NK-92 (cell line): ENCODE measurements around the gene DOK6.
"Not testable (repeated sequence)": the region's sequence is repeated elsewhere in the genome, so short reads cannot be mapped to it uniquely, and the experiment has no call there.

Experiments
- DNase-seq: peaks from one replicate; lab custom pipeline; 2025; ENCODE audit not compliant: unreplicated experiment; lab: John Stamatoyannopoulos, UW

The DOK6 gene

DNA sequence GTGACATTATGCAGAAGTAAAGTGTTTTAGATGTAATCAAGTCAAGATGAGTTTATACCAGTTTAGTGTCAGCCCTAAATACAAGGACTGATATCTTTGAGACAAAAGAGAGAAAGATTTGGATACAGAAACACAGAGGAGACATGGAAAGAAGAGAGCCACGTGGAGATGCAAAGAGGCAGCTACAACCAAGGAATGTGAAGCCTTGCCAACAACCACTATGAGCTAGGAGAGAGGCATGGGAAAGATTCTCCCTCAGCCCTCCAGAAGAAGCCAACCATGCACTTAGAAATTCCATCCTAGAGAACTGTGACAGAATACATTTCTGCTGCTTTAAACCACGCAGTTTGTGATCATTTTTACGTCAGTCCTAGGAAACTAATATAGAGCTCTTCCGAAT lies 217.2 kb downstream of the DOK6 start:
- no peak for DNase-seq

DNA sequence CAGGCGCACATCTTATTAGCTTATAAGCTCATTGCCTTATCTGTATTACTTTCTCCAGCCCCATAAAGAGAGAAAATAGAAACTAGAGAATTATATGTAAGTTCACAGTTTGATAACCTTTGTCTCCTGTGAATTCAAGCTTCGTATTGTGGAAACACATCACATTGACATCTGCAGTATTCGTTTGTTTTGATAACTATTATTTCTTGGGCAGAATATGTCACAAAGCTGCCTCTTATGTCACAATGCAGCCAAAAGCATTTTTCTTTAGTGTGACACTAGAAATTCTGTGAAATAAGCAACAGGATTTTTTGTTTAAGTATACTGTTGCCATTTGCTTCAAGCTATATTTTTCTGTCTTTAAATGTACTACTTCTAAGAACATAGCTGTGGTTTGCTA lies 221.5 kb downstream of the DOK6 start:
- no peak for DNase-seq

DNA sequence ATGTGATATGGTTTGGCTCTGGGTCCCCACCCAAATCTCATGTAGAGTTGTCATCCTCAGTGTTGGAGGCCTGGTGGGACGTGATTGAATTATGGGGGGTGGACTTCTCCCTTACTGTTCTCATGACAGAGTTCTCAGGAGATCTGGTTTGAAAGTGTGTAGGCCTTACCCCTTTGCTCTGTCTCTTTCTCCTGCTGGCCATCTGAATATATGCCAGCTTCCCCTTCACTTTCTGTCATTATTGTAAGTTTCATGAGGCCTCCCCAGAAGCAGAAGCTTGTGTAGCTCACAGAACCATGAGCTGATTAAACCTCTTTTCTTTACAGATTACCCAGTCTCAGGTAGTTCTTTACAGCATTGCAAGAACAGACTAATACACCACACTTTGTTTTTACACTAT lies 222.3 kb downstream of the DOK6 start:
- no peak for DNase-seq

DNA sequence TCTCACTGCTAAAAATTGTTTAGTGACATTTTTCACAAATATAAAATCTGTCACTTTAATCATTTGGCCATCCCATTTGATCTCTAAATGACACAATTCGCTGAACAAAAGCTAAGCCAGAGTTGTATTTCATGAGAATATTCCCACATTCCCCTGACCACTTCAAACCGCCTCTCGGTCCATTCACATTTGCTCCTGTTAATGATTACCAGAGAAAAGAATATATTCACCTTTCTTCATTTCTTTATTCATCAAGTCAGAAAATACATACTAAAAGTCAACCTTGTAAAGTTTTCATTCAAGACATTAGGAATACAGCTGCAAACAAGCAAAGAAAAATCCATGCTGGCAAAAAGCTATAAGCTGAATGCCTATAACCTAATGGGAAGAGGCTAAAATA lies 225.5 kb downstream of the DOK6 start:
- no peak for DNase-seq

DNA sequence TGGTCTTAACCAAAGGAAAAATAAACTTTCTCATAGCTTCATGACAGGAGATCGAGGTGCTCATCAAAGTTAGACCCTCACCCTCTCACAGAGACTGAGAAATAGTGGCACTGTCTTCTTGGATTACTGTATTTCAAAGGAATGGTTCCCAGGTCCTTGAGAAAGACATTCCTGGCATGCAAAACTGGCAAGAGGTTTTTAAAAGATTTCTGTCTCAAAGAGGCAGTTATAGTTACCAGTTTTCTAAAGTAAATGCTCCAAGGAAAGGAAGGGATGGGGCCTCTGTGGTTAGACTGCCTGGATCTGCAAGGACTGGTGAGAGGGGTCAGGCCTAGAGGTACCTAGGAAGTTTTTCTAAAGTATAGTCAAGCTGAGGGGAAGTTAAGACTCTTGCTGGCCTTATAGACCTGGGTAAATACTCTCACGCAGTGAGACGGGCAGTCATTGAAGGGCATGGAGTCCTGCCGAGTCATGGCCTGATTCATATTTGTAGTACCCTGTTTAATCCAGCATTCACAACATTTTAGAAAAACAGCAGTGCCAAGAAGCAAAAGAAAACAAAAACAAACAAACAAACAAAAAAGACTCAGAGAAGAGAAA lies 226.1 kb downstream of the DOK6 start:
- DNase-seq: no peak

DNA sequence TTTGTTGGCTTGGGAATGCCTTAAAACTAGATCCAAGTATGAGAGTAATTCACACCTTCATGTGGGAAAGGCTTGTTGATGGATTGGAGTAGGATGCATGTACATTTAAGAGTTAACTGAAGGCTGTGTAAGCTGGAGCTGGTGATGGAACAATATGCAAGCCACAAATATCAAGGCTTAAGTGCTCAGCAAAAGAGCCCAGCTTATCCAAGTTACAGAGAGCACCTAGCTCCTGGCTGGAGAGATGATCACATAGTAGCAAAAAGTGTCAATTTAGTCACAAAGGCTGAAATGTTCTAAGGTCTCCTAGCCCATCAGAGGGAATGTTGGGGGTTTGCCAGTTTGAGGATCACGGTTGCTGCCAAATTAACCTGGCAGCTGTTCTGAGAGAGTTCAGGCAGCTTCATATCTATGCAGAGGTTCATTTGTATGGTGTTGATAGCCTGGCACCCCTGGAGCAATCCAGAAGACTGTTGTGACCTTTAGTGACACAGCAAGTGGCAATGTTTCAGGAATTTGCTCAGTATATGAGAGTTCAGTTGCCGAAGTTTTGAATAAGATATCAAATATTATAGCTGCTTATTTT lies 228.2 kb downstream of the DOK6 start:
- no peak for DNase-seq

DNA sequence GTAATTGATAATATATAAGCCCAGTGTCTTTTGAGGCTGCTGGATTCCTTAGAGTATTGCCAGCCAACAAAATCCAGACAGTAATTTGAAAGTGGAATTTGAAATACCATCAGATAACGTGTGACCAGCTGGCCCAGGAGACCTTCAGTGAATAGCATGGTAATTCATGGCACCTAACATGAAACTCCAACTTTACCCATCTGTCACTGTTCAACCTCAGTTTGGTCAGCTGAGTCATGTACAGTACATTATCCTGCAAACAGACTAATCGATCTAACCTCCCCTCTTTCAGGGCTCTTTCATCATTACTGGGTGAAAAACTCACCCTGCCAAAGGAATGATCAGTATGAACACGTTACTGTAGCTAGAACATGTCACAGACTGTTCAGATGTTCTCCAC lies 230.6 kb downstream of the DOK6 start:
- DNase-seq: no peak

DNA sequence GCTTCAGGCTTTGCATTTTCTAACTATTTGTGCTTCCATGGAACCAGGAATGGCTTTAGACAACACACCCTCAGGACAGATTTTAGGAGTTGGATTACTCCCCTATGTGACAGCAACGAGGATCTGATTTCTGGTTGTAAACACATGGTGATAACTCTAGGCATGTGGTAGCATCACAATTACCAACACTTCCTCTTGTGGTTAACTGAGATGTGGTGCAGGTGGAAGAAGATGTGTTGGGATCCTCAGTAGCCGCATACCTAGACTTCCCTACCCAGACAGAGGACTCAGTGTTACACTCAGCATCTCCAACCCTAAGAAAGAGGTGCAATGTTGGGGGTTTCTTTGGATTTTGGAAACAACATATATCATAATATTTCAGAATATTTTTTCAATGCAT lies 234.8 kb downstream of the DOK6 start:
- DNase-seq: no peak

DNA sequence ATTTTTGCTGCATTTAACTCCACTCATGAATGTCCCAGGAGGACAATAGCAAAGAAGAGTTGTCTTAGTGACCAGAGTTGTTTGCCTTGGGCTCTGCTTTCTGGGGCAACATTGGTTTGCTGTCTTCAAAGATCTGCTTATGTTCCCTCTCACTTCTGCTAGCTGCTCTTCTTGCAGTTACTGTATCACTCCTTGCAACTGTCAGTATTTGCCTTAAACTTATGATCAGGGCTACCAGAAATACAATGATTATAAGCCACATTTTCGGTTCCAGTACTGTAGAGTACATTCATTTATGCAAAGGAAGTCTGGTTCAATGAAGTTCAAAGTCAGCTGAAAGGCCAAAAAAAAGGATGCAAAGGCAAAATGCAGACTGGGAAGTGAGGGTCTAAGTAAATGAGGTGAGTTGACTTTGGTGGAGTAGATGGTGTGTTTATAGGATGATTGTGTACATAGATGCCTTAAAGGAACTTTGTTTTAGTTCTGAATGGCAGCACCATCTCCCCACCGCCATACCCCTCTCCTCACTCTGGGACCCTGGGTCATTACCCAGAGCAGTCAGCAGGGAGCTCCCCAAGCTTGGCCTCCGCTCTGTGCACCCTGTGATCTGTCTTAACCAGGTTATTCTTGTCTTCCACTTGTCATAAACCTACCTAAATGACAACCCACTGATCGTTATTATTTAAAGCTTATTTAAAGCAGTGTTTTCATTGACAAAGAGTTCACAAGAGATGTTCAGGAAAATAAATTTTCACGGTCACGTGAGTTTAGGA lies 236.0 kb downstream of the DOK6 start:
- no peak for DNase-seq

DNA sequence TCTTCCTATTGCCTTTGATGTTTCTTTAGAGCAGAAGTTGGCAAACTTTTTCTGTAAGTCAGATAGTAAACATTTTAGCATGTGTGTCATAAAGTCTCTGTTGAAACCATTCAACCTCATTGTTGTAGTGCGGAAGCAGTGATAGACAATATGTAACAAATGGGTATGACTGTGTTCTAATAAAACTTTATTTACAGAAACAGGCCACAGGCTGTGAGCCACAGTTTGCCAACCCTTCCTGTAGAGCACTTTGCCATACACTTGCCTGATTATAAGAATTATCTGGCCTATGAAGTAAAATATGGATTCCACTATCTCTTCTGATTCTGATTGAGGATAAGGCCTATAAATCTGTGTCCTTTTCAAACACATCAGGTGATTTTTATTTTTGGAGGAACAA lies 237.4 kb downstream of the DOK6 start:
- DNase-seq: no peak

DNA sequence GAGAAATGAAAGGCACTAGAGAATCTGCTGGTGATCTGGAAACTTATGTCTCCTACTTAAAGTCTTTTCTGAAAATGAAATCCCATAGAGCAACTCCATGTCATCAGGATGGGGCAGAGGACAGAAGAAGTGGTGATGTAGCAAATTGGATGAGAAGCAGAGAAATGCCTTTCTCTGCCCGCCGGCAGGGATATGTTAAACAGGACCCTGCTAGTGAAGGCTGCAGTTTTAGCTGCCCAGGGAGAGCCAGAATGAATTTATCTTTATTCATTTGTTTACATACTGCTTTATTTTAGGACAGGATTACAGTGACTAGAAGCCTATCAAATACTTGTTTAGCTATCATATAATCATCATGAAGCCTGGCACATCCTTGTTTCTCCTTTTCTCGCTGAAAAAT lies 247.0 kb downstream of the DOK6 start:
- no peak for DNase-seq

DNA sequence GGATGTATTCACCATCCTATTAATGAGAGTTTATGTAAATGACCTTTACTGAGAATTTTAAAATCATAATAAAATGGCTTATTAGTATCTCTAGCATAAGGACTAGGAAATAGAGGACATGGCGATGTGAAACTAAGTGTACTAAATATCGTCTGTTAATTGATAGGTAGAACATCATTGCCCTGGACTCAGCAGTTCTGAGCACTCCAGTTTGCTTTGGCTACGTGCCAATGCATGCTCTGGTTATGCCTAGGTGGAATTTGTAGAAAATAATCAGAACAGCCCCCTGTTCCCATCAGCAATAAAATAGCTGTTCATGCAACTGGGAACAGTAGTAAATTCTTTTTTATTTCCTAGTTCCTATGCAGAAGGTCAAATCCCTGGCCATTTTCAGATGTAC lies 247.8 kb downstream of the DOK6 start:
- no peak for DNase-seq

DNA sequence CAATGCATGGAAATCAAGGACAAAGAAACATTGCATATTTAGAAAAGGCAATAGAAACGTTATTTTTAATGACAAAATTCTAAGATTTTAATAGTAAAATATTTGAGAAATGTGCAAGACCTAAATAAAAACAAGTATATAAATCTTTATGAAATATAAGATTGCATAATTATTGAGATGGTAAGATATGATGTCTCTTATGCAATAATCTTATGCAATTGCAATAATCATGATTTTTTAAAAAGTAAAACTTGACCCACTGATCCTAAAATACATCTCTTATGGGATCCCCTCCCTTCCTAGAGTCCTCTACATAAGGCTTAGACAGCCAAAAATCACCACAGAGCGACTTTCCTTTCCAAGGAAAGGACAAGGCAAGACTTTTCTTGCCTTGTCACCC lies 249.0 kb downstream of the DOK6 start:
- no peak for DNase-seq

DNA sequence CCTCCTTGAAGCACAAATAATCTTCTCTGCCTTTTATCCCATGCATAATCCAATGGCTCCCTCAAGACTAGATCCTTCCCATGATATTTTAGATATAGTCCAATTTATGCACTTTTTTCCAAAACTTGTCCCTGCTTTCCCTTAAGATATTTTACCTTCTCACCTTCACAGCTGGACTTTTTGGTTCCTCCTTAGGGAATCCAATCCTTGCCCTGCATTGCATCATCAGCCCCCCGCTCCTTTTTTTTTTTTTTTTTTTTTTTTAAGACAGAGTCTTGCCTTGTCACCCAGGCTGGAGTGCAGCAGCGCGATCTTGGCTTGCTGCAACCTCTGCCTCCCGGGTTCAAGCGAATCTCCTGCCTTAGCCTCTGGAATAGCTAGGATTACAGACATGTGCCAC lies 250.6 kb downstream of the DOK6 start:
- DNase-seq: no peak

DNA sequence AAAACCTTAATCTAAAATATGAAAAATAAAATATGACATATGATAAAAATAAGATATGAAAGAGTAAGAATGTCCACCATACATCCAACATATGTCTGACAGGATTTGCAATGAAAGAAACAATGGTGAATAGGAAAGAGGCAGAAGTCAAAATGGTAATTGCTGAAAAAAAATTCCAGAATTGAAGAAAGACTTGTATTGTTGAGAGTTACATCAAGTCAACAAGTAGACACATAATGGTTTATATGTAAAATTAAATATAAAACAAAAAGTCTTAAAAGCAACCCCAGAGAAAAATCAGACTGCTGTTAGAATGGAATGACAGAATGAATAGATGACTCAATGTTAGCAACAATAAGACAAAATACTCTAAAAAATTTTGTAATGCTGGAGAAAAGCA lies 255.1 kb downstream of the DOK6 start:
- DNase-seq: no peak

DNA sequence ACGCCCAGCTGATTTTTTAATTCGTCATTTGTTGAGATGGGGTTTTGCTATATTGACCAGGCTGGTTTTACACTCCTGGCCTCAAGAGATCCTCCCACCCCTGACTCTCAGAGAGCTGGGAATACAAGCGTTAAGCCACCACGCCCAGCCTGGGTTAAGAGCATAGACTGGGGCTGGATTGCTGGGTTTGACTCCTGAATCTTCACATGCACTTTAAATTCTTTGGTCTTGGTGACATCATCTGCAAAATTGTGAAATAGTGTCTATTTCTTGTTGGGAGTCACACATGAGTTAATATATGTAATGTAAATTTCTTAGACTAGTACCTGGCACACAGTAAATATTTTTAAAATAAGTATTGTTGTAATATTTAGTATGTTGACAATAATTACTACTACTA lies 257.4 kb downstream of the DOK6 start:
- DNase-seq: no peak

DNA sequence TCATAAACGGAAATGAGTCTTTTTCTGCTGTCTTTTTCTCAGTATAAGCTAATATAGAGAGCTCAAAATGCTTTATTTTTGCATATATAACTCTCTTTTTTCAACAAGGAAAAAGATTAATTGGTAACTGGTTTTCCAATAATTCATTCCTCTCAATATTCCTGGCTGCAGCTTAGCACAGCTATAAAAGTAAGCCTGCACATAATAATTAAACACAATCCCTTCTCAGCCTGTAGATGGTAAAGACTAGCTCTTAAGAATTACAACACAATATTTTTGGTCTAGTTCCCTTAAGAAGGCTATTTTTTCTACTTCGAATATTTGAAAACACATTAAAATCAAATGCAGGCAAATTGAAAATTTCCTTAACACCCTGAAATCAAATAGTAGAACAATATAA lies 258.0 kb downstream of the DOK6 start:
- DNase-seq: no peak

DNA sequence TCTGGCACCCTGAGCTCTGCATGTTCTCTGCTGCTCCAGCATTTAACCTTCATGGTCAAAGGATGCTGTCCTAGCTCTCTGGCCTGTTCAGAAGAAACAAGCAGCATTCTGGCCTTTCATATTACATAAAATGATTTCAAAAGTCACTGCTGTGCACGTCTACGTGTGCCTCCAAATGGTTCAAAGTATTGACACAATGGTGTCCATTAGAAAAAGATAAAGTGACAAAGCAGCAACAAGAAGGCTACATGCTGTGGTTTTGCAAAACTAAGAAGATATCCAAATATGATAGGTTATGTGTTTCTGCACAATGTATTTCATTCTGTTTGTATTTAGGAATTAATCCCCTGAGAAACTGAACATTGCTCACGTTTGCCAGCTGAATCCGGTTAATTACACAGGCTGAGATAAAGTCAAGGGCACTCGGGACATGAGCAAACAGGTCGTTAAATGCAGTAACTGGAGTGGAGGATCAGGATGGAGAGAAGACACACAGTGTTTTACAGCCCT lies 258.5 kb downstream of the DOK6 start:
- DNase-seq: no peak

DNA sequence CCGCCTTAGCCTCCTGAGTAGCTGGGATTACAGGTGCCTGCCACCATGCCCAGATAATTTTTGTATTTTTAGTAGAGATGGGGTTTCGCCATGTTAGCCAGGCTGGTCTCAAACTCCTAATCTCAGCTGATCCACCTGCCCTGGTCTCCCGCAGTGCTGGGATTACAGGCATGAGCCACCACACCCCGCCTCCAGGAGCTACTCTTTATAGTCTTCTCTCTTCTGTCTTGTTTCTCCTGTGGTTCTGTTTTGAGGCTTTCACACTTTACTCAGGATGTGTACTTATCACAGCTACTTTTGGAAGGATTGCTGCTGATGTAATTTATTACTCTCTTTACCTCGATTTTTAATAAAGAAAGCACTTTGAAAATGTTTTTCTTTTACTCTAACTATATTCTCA lies 261.4 kb downstream of the DOK6 start:
- DNase-seq: not testable (repeated sequence)

DNA sequence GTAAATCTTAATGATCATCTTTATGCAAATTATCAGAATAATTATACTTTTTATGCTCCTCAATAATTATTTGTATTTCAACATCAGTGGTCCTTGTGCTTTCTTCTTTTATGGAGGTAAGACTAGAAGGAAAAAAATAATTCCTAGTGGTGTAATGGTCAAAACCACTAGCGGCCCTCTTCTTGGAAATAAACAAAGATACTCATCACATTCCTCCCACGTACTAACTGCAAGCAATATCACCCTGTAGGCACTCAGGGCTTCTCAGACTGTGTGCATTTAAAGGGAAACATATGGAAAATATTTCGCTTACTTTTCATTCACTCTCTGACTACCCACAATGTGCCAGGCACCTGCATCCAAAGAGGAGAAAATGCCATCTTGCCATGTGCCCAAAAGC lies 263.7 kb downstream of the DOK6 start:
- no peak for DNase-seq

DNA sequence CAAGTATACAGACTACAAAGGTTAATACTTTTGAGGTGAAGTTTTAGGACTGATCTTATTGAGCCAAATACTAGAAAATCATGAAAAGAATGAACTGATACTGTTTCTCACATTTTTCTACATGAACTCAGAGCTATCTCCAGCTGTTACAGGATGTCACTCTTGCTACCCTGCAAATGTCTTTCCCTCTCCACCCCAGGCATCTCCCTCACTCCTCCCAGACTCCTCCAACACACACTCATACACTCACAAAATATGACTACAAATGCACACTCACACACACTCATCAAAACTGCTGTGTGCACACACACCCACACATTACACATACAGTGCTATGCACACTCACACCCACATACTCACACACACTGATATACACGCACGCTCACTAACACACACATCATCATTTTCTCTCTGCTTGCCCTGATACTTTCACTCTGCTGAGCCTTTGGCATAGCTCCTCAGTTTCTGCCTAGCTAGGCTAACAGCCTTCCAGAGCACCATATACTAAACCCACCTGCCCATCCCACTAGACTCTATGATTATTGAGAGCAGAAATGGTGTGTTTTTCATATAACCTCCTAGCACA lies 273.7 kb downstream of the DOK6 start:
- DNase-seq: no peak

DNA sequence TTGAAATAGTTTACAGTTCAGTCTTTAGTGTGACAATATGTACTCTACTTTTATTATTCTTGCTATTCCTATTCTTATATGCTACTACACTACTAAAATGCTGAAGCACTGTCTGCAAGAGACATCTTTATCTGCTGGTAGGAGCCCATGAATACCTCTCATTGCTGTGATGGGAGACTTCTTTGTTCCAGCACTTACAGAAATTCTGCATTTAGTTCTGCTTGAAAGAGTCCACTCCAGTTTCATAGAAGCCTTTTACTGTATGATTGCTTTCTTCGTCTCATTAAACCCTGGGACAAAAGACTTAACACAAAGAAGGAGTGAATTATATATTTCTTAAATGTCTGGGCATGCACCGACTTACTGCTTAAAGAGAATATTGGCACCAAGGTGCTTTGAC lies 274.3 kb downstream of the DOK6 start:
- DNase-seq: no peak
